Lower leg skin (tissue), 4 donors: ENCODE measurements around the gene PAGE2B. TPM values are rescaled to one million over a fixed set of nuclear protein-coding genes. Genes with fewer than 3 reads are reported as not detected.
"Not testable (repeated sequence)": the region's sequence is repeated elsewhere in the genome, so short reads cannot be mapped to it uniquely, and the experiment has no call there.

Experiments
- DNase-seq, 2 donors: peaks; one replicate each; pipeline ENCODE4 v3.0.0-alpha.2; 2019; ENCODE audit warnings: low spot score in 2 of 2
- H3K4me3 ChIP-seq: fragments of 200-600 bp; sonication (generic); 2 replicates; pipeline ENCODE4 v1.5.1; 2017; ENCODE audit warnings: mild to moderate bottlenecking, low read depth; ENCODE audit not compliant: poor library complexity, severe bottlenecking
- POLR2A ChIP-seq, 2 donors: fragments of 450-650 bp; IDR thresholded peaks; one replicate each; pipeline ENCODE4 v1.6.1; 2016 to 2017; ENCODE audit warnings: antibody characterized with exemption in 2 of 2, mild to moderate bottlenecking in 1 of 2, moderate library complexity in 1 of 2
- WGBS, 2 donors: methylation state at CpG; one replicate each; pipeline ENCODE4 v1.1.5; 2018; 5-methylcytosine and 5-hydroxymethylcytosine counted together
- intact Hi-C: fragments of 100-400 bp; cut with DNase I; formaldehyde crosslinking; loops from one replicate; pipeline ENCODE4 v1.15.0; 2023; ENCODE audit warnings: low total_unique reads
- total RNA-seq, 4 donors: library from RNA; depleted of rRNA; stranded (reverse); fragments of >200 nt; gene quantifications; one replicate each; pipeline ENCODE4 v1.1.0, GENCODE V29; 2016
- TF ChIP-seq, protein P1 (sequence below), 3 donors: fragments of 450-650 bp; IDR thresholded peaks; one replicate each; pipeline ENCODE4 v1.5.1; 2016; ENCODE audit warnings: antibody characterized with exemption in 3 of 3, mild to moderate bottlenecking in 3 of 3, moderate library complexity in 2 of 3

Gene PAGE2B
- total RNA-seq, 4 donors from 2014 or later, result not detected

DNA sequence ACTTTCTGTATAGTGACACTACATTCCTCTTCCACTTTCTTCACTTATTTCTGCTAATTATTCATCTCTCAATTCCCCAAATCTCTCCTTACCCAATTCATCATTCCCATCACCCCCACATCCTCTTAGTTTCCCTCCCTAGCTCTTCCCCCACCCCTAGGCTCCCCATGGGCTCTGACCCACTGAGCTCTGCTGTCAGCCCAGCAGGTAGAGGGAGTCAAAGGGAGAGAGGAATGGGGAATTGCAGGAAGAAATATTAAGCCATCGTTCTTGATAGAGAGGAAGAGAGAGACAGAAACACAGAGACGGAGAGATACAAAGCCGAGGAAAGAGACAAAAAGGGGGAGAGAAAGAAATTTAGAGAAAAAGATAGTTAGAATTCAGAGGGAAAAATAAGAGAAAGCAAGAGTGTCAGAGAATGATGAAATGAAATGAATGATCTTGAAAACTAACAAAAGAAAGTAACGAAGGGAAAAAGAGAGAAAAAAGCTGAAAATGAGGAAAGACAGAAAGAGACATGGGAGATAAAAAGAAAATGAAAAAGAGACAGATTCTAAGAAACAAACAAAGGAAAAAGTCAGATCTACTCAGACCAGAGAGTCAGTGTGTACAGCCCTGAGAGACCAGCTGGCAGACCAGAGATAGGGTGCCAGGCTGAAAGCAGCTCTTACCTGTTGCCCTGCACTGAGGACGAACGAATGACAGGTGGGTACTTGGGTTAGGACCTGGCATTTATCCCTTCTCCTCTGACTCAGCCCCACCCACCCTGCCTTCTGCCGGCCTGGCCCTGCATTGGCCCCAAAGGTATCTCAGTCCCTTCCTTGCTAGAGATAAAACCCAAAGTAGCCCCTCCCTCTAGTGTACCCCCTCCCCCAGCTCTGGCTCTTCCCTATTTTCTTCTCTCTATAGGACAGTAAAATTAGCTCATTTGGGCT is 44.3 kb upstream of the PAGE2B start, which contains the start of gene ALAS2:
ALAS2 (minus strand) TSS at position 707 of the 935 bp plus-strand sequence. CDS start 4,977 bp downstream, outside the sequence.
- intact Hi-C loops, result no loop called here
- 57 to 66% methylated on average over 7 of the region's 7 CpGs for WGBS, 2 donors
- H3K4me3 ChIP-seq, result no peak within 1 kb of the TSS
- no peak for DNase-seq
- TF ChIP-seq, protein P1, sequence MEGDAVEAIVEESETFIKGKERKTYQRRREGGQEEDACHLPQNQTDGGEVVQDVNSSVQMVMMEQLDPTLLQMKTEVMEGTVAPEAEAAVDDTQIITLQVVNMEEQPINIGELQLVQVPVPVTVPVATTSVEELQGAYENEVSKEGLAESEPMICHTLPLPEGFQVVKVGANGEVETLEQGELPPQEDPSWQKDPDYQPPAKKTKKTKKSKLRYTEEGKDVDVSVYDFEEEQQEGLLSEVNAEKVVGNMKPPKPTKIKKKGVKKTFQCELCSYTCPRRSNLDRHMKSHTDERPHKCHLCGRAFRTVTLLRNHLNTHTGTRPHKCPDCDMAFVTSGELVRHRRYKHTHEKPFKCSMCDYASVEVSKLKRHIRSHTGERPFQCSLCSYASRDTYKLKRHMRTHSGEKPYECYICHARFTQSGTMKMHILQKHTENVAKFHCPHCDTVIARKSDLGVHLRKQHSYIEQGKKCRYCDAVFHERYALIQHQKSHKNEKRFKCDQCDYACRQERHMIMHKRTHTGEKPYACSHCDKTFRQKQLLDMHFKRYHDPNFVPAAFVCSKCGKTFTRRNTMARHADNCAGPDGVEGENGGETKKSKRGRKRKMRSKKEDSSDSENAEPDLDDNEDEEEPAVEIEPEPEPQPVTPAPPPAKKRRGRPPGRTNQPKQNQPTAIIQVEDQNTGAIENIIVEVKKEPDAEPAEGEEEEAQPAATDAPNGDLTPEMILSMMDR (IDR thresholded peaks at IDR 0.05), result no peak
- no peak for TF ChIP-seq POLR2A (IDR thresholded peaks at IDR 0.05)

DNA sequence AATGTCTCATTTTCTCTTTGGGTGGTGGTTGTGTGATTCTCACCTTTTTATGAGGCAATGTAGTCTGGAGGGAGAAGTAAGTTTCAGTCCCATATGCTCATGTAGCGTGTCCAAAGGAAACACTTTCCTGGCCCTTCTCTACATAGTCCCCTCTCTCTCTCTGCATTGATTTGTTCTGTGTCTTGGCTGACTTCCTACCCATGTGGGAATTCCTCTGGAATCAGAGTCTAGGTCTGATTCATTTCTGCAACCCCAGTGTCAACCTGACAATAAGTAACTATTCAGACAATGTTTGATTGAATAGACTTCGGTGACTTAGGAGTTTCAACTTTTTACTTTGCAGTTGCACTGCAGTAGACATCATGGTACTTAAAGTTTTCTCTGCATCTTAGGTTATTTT is 41.4 kb upstream of the PAGE2B start:
- DNase-seq, result no peak
- TF ChIP-seq, protein P1 (IDR thresholded peaks at IDR 0.05), result no peak
- TF ChIP-seq POLR2A (IDR thresholded peaks at IDR 0.05), result no peak
- no peak overlapping the region for H3K4me3 ChIP-seq
- intact Hi-C loops, result no loop called here
- 77 to 93% methylated on average over 2 of the region's 2 CpGs for WGBS, 2 donors

DNA sequence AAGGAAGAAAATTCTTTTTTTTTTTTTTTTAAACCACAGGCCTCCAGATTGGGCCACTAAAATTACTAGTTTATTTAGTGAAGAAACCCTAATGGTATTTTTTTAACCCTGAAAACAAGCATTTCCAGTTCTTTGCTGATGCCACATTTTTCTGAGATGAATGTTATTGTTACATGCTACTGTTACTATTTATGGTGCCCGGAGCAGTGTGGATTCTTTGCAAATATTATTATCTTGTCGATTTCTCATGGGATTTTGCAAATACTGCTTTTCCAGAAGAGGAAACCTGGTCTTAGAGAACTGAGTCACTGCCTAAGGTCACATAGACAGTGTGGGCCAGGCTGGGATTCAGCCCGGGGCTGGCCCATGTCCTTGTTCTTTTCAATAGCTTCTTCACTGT is 35.4 kb upstream of the PAGE2B start:
- no peak overlapping the region for H3K4me3 ChIP-seq
- TF ChIP-seq, protein P1 (IDR thresholded peaks at IDR 0.05), result no peak
- TF ChIP-seq POLR2A (IDR thresholded peaks at IDR 0.05), result no peak
- WGBS, 2 donors, result 67 to 77% methylated on average over 3 of the region's 3 CpGs
- DNase-seq, result no peak
- intact Hi-C loops, result no loop called here

DNA sequence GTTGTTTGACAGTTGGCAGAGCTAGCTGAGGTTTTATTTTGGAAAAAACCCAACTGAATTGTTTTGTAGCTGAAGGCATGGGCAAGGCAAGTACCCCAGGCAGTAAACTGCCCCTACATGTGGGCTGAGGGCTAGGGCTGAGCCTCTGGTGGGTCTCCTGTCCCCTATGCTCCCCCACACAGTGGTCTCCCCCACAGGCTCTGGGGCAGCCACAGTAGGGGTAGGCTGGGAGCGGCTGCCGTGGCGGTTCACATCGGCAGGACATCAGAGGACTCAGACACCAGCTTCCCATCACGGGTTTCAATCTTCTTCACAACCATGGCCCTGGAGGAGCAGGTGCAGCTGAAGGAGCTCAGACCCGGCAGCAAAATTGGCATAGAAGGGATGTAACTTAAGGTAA is 33.3 kb upstream of the PAGE2B start:
- 79 to 90% methylated on average over 5 to 6 of the region's 6 CpGs for WGBS, 2 donors
- H3K4me3 ChIP-seq, result no peak overlapping the region
- intact Hi-C loops, result no loop called here
- TF ChIP-seq POLR2A (IDR thresholded peaks at IDR 0.05), result no peak
- TF ChIP-seq, protein P1 (IDR thresholded peaks at IDR 0.05), result no peak
- DNase-seq, result no peak

DNA sequence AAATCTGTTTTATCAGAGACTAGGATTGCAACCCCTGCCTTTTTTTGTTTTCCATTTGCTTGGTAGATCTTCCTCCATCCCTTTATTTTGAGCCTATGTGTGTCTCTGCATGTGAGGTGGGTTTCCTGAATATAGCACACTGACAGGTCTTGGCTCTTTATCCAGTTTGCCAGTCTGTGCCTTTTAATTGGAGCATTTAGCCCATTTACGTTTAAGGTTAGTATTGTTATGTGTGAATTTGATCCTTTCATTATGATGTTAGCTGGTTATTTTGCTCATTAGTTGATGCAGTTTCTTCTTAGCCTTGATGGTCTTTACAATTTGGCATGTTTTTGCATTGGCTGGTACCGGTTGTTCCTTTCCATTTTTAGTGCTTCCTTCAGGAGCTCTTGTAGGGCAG is 24.2 kb upstream of the PAGE2B start:
- intact Hi-C loops, result loop anchor here (5.0 kb wide), 1 partner anchor 1023 kb away; no protein-coding TSS in a partner anchor
- DNase-seq, H3K4me3 ChIP-seq: not testable (repeated sequence)
- WGBS, 2 donors, result 78 to 91% methylated on average over 2 of the region's 2 CpGs

DNA sequence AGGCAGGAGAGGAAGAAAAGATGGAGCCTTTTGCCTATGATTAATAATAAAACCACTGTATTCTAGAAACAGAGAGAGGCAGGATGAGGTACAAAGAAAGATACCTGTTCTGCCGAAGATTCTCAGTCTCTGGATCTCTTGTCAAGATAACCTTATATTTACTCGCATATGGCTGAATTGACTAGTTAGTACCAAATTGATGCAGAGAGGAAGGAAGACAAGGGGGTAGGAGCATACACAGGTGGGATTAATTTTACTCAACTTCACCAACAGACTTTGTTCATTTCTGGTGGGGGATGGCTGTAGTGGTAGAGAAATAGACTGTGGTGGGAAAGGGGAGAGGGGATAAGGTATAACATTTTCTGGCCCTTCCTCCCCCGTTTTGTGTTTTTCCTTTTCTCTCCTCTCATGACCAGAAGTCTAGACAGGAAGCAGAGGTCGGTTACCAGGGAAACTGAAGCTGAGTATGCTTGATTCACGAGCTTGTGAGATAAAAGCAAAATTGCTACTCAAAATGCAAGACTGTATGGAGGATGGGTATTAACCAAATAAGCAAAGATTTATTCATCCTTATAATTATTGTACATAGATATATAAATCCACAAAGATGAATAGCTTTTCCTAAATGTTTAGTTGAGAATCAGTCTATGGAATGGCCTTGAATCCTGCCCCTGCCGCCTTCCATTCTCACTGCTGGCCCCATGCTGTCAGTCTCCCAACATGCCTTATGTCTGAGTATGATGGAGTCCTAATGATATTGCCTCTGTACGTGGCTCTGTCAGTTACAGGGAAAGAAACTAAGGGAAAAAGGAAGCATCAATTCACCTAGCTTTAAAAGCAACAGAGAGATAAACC is 17.8 kb upstream of the PAGE2B start:
- intact Hi-C loops, result no loop called here
- DNase-seq, result no peak
- TF ChIP-seq POLR2A (IDR thresholded peaks at IDR 0.05), result no peak
- TF ChIP-seq, protein P1 (IDR thresholded peaks at IDR 0.05), result no peak
- no peak overlapping the region for H3K4me3 ChIP-seq
- 30 to 40% methylated on average over 7 of the region's 7 CpGs for WGBS, 2 donors
